ENCODE measurements around the gene KBTBD13. TPM values are rescaled to one million over a fixed set of nuclear protein-coding genes. Genes with fewer than 3 reads are reported as not detected.
A peak's percentile ranks its signal among the peaks of the same experiment; 100 is the strongest.

KBTBD13 gene
- total RNA-seq, 1 donor from 2014 or later, result not detected

- peak; percentile 10 for TF ChIP-seq CTCF (IDR thresholded peaks at IDR 0.05; ENCODE audit: insufficient read depth, low read length, poor library complexity, severe bottlenecking)
- Histone ChIP-seq H3K36me3 (ENCODE audit: control insufficient read depth, insufficient read depth, low read length) (no peaks in the 10 kb centered on the region), H3K4me3 (ENCODE audit: low read depth, low read length) (no peak overlapping the region), H3K27me3 (ENCODE audit: control insufficient read depth, insufficient read depth, low read length) (peaks cover 31% of the 10 kb centered on the region)
- no peak for DNase-seq (ENCODE audit: low read depth)
These were observed 10.2 kb downstream of the KBTBD13 start for GRCh38 chr15:65086680-65087111.

- H3K36me3 ChIP-seq (ENCODE audit: control insufficient read depth, insufficient read depth, low read length), result no peaks in the 10 kb centered on the region
- no peak for TF ChIP-seq CTCF (IDR thresholded peaks at IDR 0.05; ENCODE audit: insufficient read depth, low read length, poor library complexity, severe bottlenecking)
- no peak overlapping the region for H3K4me3 ChIP-seq (ENCODE audit: low read depth, low read length)
- H3K27me3 ChIP-seq (ENCODE audit: control insufficient read depth, insufficient read depth, low read length), result peaks cover 30% of the 10 kb centered on the region
- DNase-seq (ENCODE audit: low read depth), result no peak
These were observed 10.9 kb downstream of the KBTBD13 start for GRCh38 chr15:65087411-65087810.

GRCh38 chr15:65087873-65088642 is 11.5 kb downstream of the KBTBD13 start:
- DNase-seq (ENCODE audit: low read depth), result no peak
- Histone ChIP-seq H3K4me3 (ENCODE audit: low read depth, low read length) (no peak overlapping the region), H3K27me3 (ENCODE audit: control insufficient read depth, insufficient read depth, low read length) (peaks cover 26% of the 10 kb centered on the region), H3K36me3 (ENCODE audit: control insufficient read depth, insufficient read depth, low read length) (no peaks in the 10 kb centered on the region)
- no peak for TF ChIP-seq CTCF (IDR thresholded peaks at IDR 0.05; ENCODE audit: insufficient read depth, low read length, poor library complexity, severe bottlenecking)

- Histone ChIP-seq H3K4me3 (ENCODE audit: low read depth, low read length) (no peak overlapping the region), H3K27me3 (ENCODE audit: control insufficient read depth, insufficient read depth, low read length) (peaks cover 22% of the 10 kb centered on the region), H3K36me3 (ENCODE audit: control insufficient read depth, insufficient read depth, low read length) (no peaks in the 10 kb centered on the region)
- DNase-seq (ENCODE audit: low read depth), result no peak
- TF ChIP-seq CTCF (IDR thresholded peaks at IDR 0.05; ENCODE audit: insufficient read depth, low read length, poor library complexity, severe bottlenecking), result no peak
These were observed 12.1 kb downstream of the KBTBD13 start for GRCh38 chr15:65088643-65089021.

- H3K4me3 ChIP-seq (ENCODE audit: low read depth, low read length), result no peak overlapping the region
- DNase-seq (ENCODE audit: low read depth), result no peak
- no peaks in the 10 kb centered on the region for H3K36me3 ChIP-seq (ENCODE audit: control insufficient read depth, insufficient read depth, low read length)
These were observed 12.8 kb downstream of the KBTBD13 start for GRCh38 chr15:65089206-65089824.

More at GRCh38 chr15:65089206-65089824, 12.8 kb downstream of the KBTBD13 start:
- no peak for TF ChIP-seq CTCF (IDR thresholded peaks at IDR 0.05; ENCODE audit: insufficient read depth, low read length, poor library complexity, severe bottlenecking)
- H3K27me3 ChIP-seq (ENCODE audit: control insufficient read depth, insufficient read depth, low read length), result peaks cover 16% of the 10 kb centered on the region
